ENCODE measurements around the gene RFX1. TPM values are rescaled to one million over a fixed set of nuclear protein-coding genes. Genes with fewer than 3 reads are reported as not detected.

Gene RFX1
- total and polyA plus RNA-seq, 2 experiments from 2014 or later: 8.9 to 11.8 TPM

DNA sequence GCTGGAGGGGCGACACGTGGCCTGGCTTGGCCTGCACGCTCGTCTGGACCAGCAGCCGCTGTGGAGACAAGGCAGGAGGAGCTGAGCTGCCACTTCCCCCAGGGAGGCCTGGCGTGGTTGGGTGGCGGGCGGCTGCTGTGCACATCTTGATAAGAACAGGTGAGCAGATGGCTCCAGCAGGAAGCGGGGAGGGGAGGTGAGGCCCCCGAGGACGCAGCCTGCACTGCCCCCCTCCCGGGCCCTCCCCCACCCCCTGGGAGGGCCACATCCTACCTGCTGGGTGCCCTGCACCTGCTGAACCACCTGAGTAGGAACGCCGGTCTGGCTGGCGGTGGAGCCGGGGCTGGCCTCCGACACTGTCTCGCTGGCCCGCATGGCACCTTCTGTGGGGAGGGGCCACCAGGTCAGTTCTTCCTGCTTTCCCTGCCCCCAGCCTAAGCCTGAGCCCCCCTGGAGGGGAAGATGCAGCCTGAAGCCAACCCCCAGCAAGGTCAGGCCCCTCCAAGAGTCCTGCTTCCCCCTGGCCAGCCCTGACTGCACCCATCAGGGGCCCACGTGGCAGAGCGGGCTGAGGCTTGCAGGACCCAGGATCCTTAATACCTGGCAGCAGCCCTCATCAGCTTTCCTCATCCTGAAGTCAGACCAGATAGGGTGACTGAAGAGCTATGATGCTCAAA is 22.8 kb downstream of the RFX1 start:
- H3K4me3 ChIP-seq: no peak overlapping the region
- no peak overlapping the region for H3K4me2 ChIP-seq
- H4K20me1 ChIP-seq (replicated peaks; ENCODE audit: insufficient read depth): no peaks in the 10 kb centered on the region
- no peaks in the 10 kb centered on the region for H3K9me3 Mint-ChIP-seq
- H3K27me3 Mint-ChIP-seq (ENCODE audit: insufficient read depth, low read depth, poor library complexity): peaks cover 18% of the 10 kb centered on the region
- no peak for TF ChIP-seq ETS1 (IDR thresholded peaks at IDR 0.05)
- TF ChIP-seq, protein P1, sequence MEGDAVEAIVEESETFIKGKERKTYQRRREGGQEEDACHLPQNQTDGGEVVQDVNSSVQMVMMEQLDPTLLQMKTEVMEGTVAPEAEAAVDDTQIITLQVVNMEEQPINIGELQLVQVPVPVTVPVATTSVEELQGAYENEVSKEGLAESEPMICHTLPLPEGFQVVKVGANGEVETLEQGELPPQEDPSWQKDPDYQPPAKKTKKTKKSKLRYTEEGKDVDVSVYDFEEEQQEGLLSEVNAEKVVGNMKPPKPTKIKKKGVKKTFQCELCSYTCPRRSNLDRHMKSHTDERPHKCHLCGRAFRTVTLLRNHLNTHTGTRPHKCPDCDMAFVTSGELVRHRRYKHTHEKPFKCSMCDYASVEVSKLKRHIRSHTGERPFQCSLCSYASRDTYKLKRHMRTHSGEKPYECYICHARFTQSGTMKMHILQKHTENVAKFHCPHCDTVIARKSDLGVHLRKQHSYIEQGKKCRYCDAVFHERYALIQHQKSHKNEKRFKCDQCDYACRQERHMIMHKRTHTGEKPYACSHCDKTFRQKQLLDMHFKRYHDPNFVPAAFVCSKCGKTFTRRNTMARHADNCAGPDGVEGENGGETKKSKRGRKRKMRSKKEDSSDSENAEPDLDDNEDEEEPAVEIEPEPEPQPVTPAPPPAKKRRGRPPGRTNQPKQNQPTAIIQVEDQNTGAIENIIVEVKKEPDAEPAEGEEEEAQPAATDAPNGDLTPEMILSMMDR (conservative IDR thresholded peaks at IDR 0.05; ENCODE audit: low read depth in 2 of 2): no peak
- TF ChIP-seq JUNB (IDR thresholded peaks at IDR 0.05; ENCODE audit: unreplicated experiment): no peak
- no peak for TF ChIP-seq NANOG (IDR thresholded peaks at IDR 0.05; ENCODE audit: borderline replicate concordance)
- TF ChIP-seq CREB1 (CRISPR knock-in tag; IDR thresholded peaks at IDR 0.05; ENCODE audit: low read depth): no peak
- TF ChIP-seq EZH2phosphoT487 (IDR thresholded peaks at IDR 0.05; ENCODE audit: unreplicated experiment): no peak
- TF ChIP-seq, protein P2, sequence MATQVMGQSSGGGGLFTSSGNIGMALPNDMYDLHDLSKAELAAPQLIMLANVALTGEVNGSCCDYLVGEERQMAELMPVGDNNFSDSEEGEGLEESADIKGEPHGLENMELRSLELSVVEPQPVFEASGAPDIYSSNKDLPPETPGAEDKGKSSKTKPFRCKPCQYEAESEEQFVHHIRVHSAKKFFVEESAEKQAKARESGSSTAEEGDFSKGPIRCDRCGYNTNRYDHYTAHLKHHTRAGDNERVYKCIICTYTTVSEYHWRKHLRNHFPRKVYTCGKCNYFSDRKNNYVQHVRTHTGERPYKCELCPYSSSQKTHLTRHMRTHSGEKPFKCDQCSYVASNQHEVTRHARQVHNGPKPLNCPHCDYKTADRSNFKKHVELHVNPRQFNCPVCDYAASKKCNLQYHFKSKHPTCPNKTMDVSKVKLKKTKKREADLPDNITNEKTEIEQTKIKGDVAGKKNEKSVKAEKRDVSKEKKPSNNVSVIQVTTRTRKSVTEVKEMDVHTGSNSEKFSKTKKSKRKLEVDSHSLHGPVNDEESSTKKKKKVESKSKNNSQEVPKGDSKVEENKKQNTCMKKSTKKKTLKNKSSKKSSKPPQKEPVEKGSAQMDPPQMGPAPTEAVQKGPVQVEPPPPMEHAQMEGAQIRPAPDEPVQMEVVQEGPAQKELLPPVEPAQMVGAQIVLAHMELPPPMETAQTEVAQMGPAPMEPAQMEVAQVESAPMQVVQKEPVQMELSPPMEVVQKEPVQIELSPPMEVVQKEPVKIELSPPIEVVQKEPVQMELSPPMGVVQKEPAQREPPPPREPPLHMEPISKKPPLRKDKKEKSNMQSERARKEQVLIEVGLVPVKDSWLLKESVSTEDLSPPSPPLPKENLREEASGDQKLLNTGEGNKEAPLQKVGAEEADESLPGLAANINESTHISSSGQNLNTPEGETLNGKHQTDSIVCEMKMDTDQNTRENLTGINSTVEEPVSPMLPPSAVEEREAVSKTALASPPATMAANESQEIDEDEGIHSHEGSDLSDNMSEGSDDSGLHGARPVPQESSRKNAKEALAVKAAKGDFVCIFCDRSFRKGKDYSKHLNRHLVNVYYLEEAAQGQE (IDR thresholded peaks at IDR 0.05; ENCODE audit: unreplicated experiment): no peak
- no peak overlapping the region for H3K27ac Mint-ChIP-seq
- DNase-seq (ENCODE audit: low spot score): no peak
- 0 out of 3 replicates have a peak, but pooled peaks cover 2% of the 10 kb centered on the region for H3K36me3 Mint-ChIP-seq (ENCODE audit: low read depth)
- H3F3A ChIP-seq (replicated peaks; ENCODE audit: low read depth): peaks cover 13% of the 10 kb centered on the region
- no peak for ATAC-seq
- no peak overlapping the region for H3K4me3 Mint-ChIP-seq
- H3K4me1 ChIP-seq (ENCODE audit: insufficient read depth): peaks cover 49% of the 10 kb centered on the region
- peaks cover 41% of the 10 kb centered on the region for H3K4me1 Mint-ChIP-seq
- H3K27ac ChIP-seq (ENCODE audit: low read depth): no peak overlapping the region
- no peaks in the 10 kb centered on the region for H3K27me3 ChIP-seq (ENCODE audit: insufficient read depth)
- no peaks in the 10 kb centered on the region for H3K79me2 ChIP-seq (replicated peaks; ENCODE audit: insufficient read depth)
- H2AFZ ChIP-seq: no peak overlapping the region
- no peaks in the 10 kb centered on the region for H3K36me3 ChIP-seq (ENCODE audit: insufficient read depth)
- no peaks in the 10 kb centered on the region for H3K9me2 ChIP-seq (ENCODE audit: insufficient read depth)

DNA sequence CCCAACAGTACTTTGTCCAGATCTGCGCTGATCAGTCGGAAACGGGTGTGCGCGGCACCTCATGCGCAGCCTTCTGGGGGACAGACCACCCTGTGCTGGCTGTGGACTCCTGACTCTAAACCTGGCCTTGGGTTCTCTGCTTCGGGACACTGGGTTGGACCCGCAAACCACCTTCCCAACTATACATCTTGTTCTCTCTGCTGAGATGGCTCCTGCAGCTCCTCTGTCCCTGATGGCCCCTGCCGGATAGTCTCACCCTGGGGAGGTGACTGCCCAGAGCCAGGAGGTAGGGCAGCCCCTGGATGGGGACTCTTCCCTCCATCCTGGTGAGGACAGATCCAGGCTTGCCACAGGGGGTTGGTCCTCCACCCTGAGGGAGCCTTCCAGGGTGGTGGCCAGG is 23.3 kb downstream of the RFX1 start:
- ATAC-seq (no peak), DNase-seq (ENCODE audit: low spot score) (no peak)
- no peak overlapping the region for H3K4me3 ChIP-seq
- TF ChIP-seq ZNF331 (CRISPR knock-in tag; IDR thresholded peaks at IDR 0.05; ENCODE audit: low read depth): no peak
- no peak for TF ChIP-seq NANOG (IDR thresholded peaks at IDR 0.05; ENCODE audit: borderline replicate concordance)
- no peak overlapping the region for H3K4me2 ChIP-seq
- no peaks in the 10 kb centered on the region for H3K9me2 ChIP-seq (ENCODE audit: insufficient read depth)
- Mint-ChIP-seq H3K9me3 (no peaks in the 10 kb centered on the region), H3K4me1 (peaks cover 41% of the 10 kb centered on the region), H3K27ac (no peak overlapping the region), H3K27me3 (ENCODE audit: insufficient read depth, low read depth, poor library complexity) (peaks cover 13% of the 10 kb centered on the region), H3K36me3 (ENCODE audit: low read depth) (no peaks in the 10 kb centered on the region), H3K4me3 (no peak overlapping the region)
- no peak overlapping the region for H2AFZ ChIP-seq
- no peaks in the 10 kb centered on the region for H3K79me2 ChIP-seq (replicated peaks; ENCODE audit: insufficient read depth)
- H3K4me1 ChIP-seq (ENCODE audit: insufficient read depth): peaks cover 50% of the 10 kb centered on the region
- H3F3A ChIP-seq (replicated peaks; ENCODE audit: low read depth): peaks cover 13% of the 10 kb centered on the region
- H3K27ac ChIP-seq (ENCODE audit: low read depth): no peak overlapping the region
- H4K20me1 ChIP-seq (replicated peaks; ENCODE audit: insufficient read depth): no peaks in the 10 kb centered on the region
- H3K27me3 ChIP-seq (ENCODE audit: insufficient read depth): no peaks in the 10 kb centered on the region
- H3K36me3 ChIP-seq (ENCODE audit: insufficient read depth): no peaks in the 10 kb centered on the region
